Hippocampal formation (tissue), 2 donors: ENCODE measurements around the gene SNTN.

Source experiments
- DNase-seq, 2 donors: peaks; one replicate each; lab custom pipeline; 2025; lab: John Stamatoyannopoulos, UW

SNTN gene

GRCh38 chr3:63674586-63674985 is 22.1 kb downstream of the SNTN start:
- DNase-seq, result no peak

GRCh38 chr3:63679186-63679585 is 26.7 kb downstream of the SNTN start:
- DNase-seq, result no peak

- DNase-seq, result no peak
Observed at GRCh38 chr3:63684081-63684480, 31.6 kb downstream of the SNTN start.

- no peak for DNase-seq
Observed at GRCh38 chr3:63685340-63685739, 32.9 kb downstream of the SNTN start.

GRCh38 chr3:63687278-63688225 is 35.1 kb downstream of the SNTN start:
- no peak for DNase-seq

GRCh38 chr3:63689285-63689684 is 36.8 kb downstream of the SNTN start:
- no peak for DNase-seq

GRCh38 chr3:63693351-63693750 is 40.9 kb downstream of the SNTN start:
- DNase-seq, result no peak

- no peak for DNase-seq
Observed at GRCh38 chr3:63705092-63705645, 52.7 kb downstream of the SNTN start.

GRCh38 chr3:63706321-63707085 is 54.0 kb downstream of the SNTN start:
- DNase-seq, result no peak

GRCh38 chr3:63707731-63708130 is 55.3 kb downstream of the SNTN start:
- DNase-seq, result no peak

- no peak for DNase-seq
Observed at GRCh38 chr3:63709576-63709975, 57.1 kb downstream of the SNTN start.
